GM23338 (cell line): ENCODE measurements around the gene ING1. TPM values are rescaled to one million over a fixed set of nuclear protein-coding genes. Genes with fewer than 3 reads are reported as not detected.

Experiments
- ATAC-seq: fragments of 200-7000 bp; cut with Tn5 transposase; 3 replicates; pipeline ENCODE4 v1.9.1; 2020
- DNase-seq: peaks from one replicate; pipeline ENCODE4 v3.0.0-alpha.2; 2015; ENCODE audit warnings: low spot score
- H2AFZ ChIP-seq: fragments of 200-600 bp; sonication (generic); 2 replicates; pipeline ENCODE4 v1.8.0; 2016; ENCODE audit warnings: antibody characterized with exemption, mild to moderate bottlenecking, moderate library complexity
- H3F3A ChIP-seq: fragments of 200-600 bp; sonication (generic); replicated peaks from 2 replicates; pipeline ENCODE4 v1.8.0; 2017; ENCODE audit warnings: antibody characterized with exemption, mixed run types, low read depth
- H3K27ac ChIP-seq: fragments of 200-600 bp; sonication (generic); 2 replicates; pipeline ENCODE4 v1.6.1; 2016; ENCODE audit warnings: low read depth
- H3K27me3 ChIP-seq: fragments of 200-600 bp; sonication (generic); 2 replicates; pipeline ENCODE4 v1.8.0; 2016; ENCODE audit warnings: mild to moderate bottlenecking, mixed run types, moderate library complexity; ENCODE audit not compliant: insufficient read depth
- H3K36me3 ChIP-seq: fragments of 200-600 bp; sonication (generic); 2 replicates; pipeline ENCODE4 v1.8.0; 2016; ENCODE audit warnings: mild to moderate bottlenecking; ENCODE audit not compliant: insufficient read depth
- H3K4me1 ChIP-seq: fragments of 200-600 bp; sonication (generic); 2 replicates; pipeline ENCODE4 v1.8.0; 2016; ENCODE audit warnings: mild to moderate bottlenecking, moderate library complexity; ENCODE audit not compliant: insufficient read depth
- H3K4me2 ChIP-seq: fragments of 200-600 bp; sonication (generic); 2 replicates; pipeline ENCODE4 v1.7.1; 2017; ENCODE audit warnings: mixed run types
- H3K4me3 ChIP-seq: fragments of 200-600 bp; sonication (generic); 2 replicates; pipeline ENCODE4 v1.6.1; 2016; ENCODE audit warnings: mixed run types
- H3K79me2 ChIP-seq: fragments of 200-600 bp; sonication (generic); replicated peaks from 2 replicates; pipeline ENCODE4 v1.8.0; 2017; ENCODE audit warnings: mild to moderate bottlenecking; ENCODE audit not compliant: insufficient read depth
- H3K9me2 ChIP-seq: fragments of 200-600 bp; sonication (generic); 2 replicates; pipeline ENCODE4 v1.8.0; 2017; ENCODE audit not compliant: insufficient read depth
- H4K20me1 ChIP-seq: fragments of 200-600 bp; sonication (generic); replicated peaks from 2 replicates; pipeline ENCODE4 v1.8.0; 2017; ENCODE audit warnings: mild to moderate bottlenecking; ENCODE audit not compliant: insufficient read depth
- H3K27ac Mint-ChIP-seq: 2 replicates; pipeline ENCODE4 v1.8.0; 2020; ENCODE audit warnings: inconsistent platforms, mild to moderate bottlenecking, moderate library complexity, mixed read lengths
- H3K27me3 Mint-ChIP-seq: 3 replicates; pipeline ENCODE4 v1.8.0; 2022; ENCODE audit warnings: low read depth, mild to moderate bottlenecking, moderate library complexity, mixed read lengths, inconsistent platforms; ENCODE audit not compliant: insufficient read depth, poor library complexity
- H3K36me3 Mint-ChIP-seq: 3 replicates; pipeline ENCODE4 v1.8.0; 2021; ENCODE audit warnings: low read depth, mild to moderate bottlenecking, inconsistent platforms, moderate library complexity, mixed read lengths
- H3K4me1 Mint-ChIP-seq: 3 replicates; pipeline ENCODE4 v1.8.0; 2020; ENCODE audit warnings: mild to moderate bottlenecking, inconsistent platforms, mixed read lengths
- H3K4me3 Mint-ChIP-seq: 3 replicates; pipeline ENCODE4 v1.8.0; 2021; ENCODE audit warnings: moderate library complexity, mild to moderate bottlenecking, inconsistent platforms, mixed read lengths
- H3K9me3 Mint-ChIP-seq: 3 replicates; pipeline ENCODE4 v1.8.0; 2020; ENCODE audit warnings: moderate library complexity, mild to moderate bottlenecking, inconsistent platforms, mixed read lengths
- CREB1 ChIP-seq: fragments of 250-450 bp; sonication (Bioruptor Pico); IDR thresholded peaks from 2 replicates; pipeline ENCODE4 v1.5.0; 2020; ENCODE audit warnings: low read depth, mild to moderate bottlenecking, moderate library complexity
- CTCF ChIP-seq, 2 experiments: fragments of 200-600 bp in 1 of 2; sonication (generic) in 1 of 2; conservative IDR thresholded peaks; 2 replicates each; pipeline versions ENCODE4 v1.5.1 to v1.6.1; 2016 to 2017; ENCODE audit warnings: antibody characterized with exemption in 2 of 2, low read depth in 2 of 2, mild to moderate bottlenecking in 2 of 2, moderate library complexity in 1 of 2
- ETS1 ChIP-seq: IDR thresholded peaks from 2 replicates; pipeline ENCODE4 v1.6.1; 2016; ENCODE audit warnings: antibody characterized with exemption
- EZH2 ChIP-seq: fragments of 200-600 bp; sonication (generic); IDR thresholded peaks from one replicate; pipeline ENCODE4 v1.8.0; 2017; ENCODE audit warnings: antibody characterized with exemption, mild to moderate bottlenecking, low read depth; ENCODE audit not compliant: unreplicated experiment
- EZH2phosphoT487 ChIP-seq: fragments of 200-600 bp; sonication (generic); IDR thresholded peaks from one replicate; pipeline ENCODE4 v1.8.1; 2018; ENCODE audit warnings: antibody characterized with exemption; ENCODE audit not compliant: unreplicated experiment
- JUNB ChIP-seq: IDR thresholded peaks from one replicate; pipeline ENCODE4 v1.6.1; 2016; ENCODE audit warnings: antibody characterized with exemption; ENCODE audit not compliant: unreplicated experiment
- NANOG ChIP-seq: IDR thresholded peaks from 2 replicates; pipeline ENCODE4 v1.6.1; 2016; ENCODE audit warnings: antibody characterized with exemption, borderline replicate concordance
- POLR2AphosphoS5 ChIP-seq: IDR thresholded peaks from 2 replicates; pipeline ENCODE4 v1.6.1; 2016; ENCODE audit warnings: antibody characterized with exemption, low read depth
- REST ChIP-seq: IDR thresholded peaks from one replicate; pipeline ENCODE4 v1.6.1; 2018; ENCODE audit warnings: antibody characterized with exemption; ENCODE audit not compliant: unreplicated experiment
- STAT1 ChIP-seq: IDR thresholded peaks from one replicate; pipeline ENCODE4 v1.6.1; 2016; ENCODE audit warnings: antibody characterized with exemption; ENCODE audit not compliant: unreplicated experiment
- ZNF114 ChIP-seq: fragments of 250-450 bp; sonication (Bioruptor Pico); IDR thresholded peaks from 2 replicates; pipeline ENCODE4 v1.5.0; 2020; ENCODE audit warnings: mild to moderate bottlenecking, moderate library complexity
- ZNF331 ChIP-seq: fragments of 250-450 bp; sonication (Bioruptor Pico); IDR thresholded peaks from 2 replicates; pipeline ENCODE4 v1.5.0; 2020; ENCODE audit warnings: low read depth, mild to moderate bottlenecking, moderate library complexity
- ZNF462 ChIP-seq: fragments of 250-450 bp; sonication (Bioruptor Pico); IDR thresholded peaks from 2 replicates; pipeline ENCODE4 v1.5.0; 2020; ENCODE audit warnings: mild to moderate bottlenecking, moderate library complexity
- polyA plus RNA-seq: library from polyadenylated mRNA; unstranded; fragments of >200 nt; fragmentation: Nextera tagmentation; extraction: Ambion mirVana; gene quantifications from 2 replicates; pipeline ENCODE4 v1.2.1, GENCODE V29; 2016
- total RNA-seq: library from RNA; depleted of rRNA; stranded (reverse); fragments of >200 nt; shearing (Covaris generic); gene quantifications from 2 replicates; pipeline ENCODE4 v1.2.3, GENCODE V29; 2014

Gene ING1
- total and polyA plus RNA-seq, 2 experiments from 2014 or later: 27.4 to 34.4 TPM

- ATAC-seq: no peak
- no peak for TF ChIP-seq NANOG
- TF ChIP-seq CREB1 (CRISPR knock-in tag): no peak
- TF ChIP-seq ZNF114 (CRISPR knock-in tag): no peak
- no peak for TF ChIP-seq POLR2AphosphoS5
- no peak for TF ChIP-seq JUNB
- TF ChIP-seq STAT1: no peak
- TF ChIP-seq EZH2: no peak
- no peak for TF ChIP-seq REST
- TF ChIP-seq CTCF (conservative IDR thresholded peaks at IDR 0.05; ENCODE audit: low read depth in 2 of 2): no peak
- no peak for TF ChIP-seq EZH2phosphoT487
- no peak for TF ChIP-seq ZNF331 (CRISPR knock-in tag)
- TF ChIP-seq ETS1: no peak
- no peak for TF ChIP-seq ZNF462 (CRISPR knock-in tag)
- H3K4me3 Mint-ChIP-seq: no peak overlapping the region
- 0 out of 2 replicates have a peak overlapping the region, but pooled peaks have one; percentile 36 for H3K27ac Mint-ChIP-seq
- H3K27ac ChIP-seq: no peak overlapping the region
- H3K4me2 ChIP-seq: no peak overlapping the region
- H2AFZ ChIP-seq: no peak overlapping the region
- H3K4me3 ChIP-seq: no peak overlapping the region
- H3F3A ChIP-seq: no peaks in the 10 kb centered on the region
- H3K79me2 ChIP-seq: no peaks in the 10 kb centered on the region
- peaks cover 31% of the 10 kb centered on the region for H3K36me3 ChIP-seq
- H4K20me1 ChIP-seq: no peaks in the 10 kb centered on the region
- peaks cover 92% of the 10 kb centered on the region for H3K36me3 Mint-ChIP-seq
- H3K4me1 ChIP-seq: no peaks in the 10 kb centered on the region
- H3K9me3 Mint-ChIP-seq: peaks cover 45% of the 10 kb centered on the region
- DNase-seq: no peak
- peaks cover 10% of the 10 kb centered on the region; the same call in 1 of the 3 replicates for H3K4me1 Mint-ChIP-seq
- H3K27me3 Mint-ChIP-seq: peaks cover 5% of the 10 kb centered on the region
- H3K9me2 ChIP-seq: no peaks in the 10 kb centered on the region
- H3K27me3 ChIP-seq: no peaks in the 10 kb centered on the region
Observed at GRCh38 chr13:110666255-110666533, 47.3 kb upstream of the ING1 start.
